Measurements from ENCODE around the gene KCNJ13.

The KCNJ13 gene

GRCh38 chr2:232741972-232742371 is 34.4 kb downstream of the KCNJ13 start:
- H3K36me3 ChIP-seq (ENCODE audit: low read length) = 0 out of 2 replicates have a peak, but pooled peaks cover 3% of the 10 kb centered on the region
- no peaks in the 10 kb centered on the region for H3K9me2 ChIP-seq (replicated peaks; ENCODE audit: insufficient read depth, low read length)
- H3K9ac ChIP-seq (ENCODE audit: low read length) = no peak overlapping the region
- H3K9me3 ChIP-seq (ENCODE audit: insufficient read depth, low read length) = no peaks in the 10 kb centered on the region
- H3F3A ChIP-seq (ENCODE audit: insufficient read depth) = no peaks in the 10 kb centered on the region
- H3K27ac ChIP-seq (ENCODE audit: low read depth, low read length) = no peak overlapping the region
- no peaks in the 10 kb centered on the region for H4K20me1 ChIP-seq (ENCODE audit: low read depth, low read length)
- H3K4me2 ChIP-seq (ENCODE audit: low read depth, low read length, poor library complexity, severe bottlenecking) = no peak overlapping the region
- no peaks in the 10 kb centered on the region for H3K27me3 ChIP-seq (ENCODE audit: low read length)
- no peak overlapping the region for H2AFZ ChIP-seq (ENCODE audit: low read depth, low read length, severe bottlenecking)
- no peaks in the 10 kb centered on the region for H3K79me2 ChIP-seq (ENCODE audit: insufficient read depth, low read length)
- no peak for TF ChIP-seq EZH2phosphoT487 (conservative IDR thresholded peaks at IDR 0.05; ENCODE audit: low read length)
- no peak for TF ChIP-seq CTCF (IDR thresholded peaks at IDR 0.05; ENCODE audit: insufficient read depth, low read length, poor library complexity, severe bottlenecking)
- H3K4me3 ChIP-seq (ENCODE audit: insufficient read depth, low read length, poor library complexity, severe bottlenecking) = no peak overlapping the region

- no peak overlapping the region for H3K9ac ChIP-seq (ENCODE audit: low read length)
- no peaks in the 10 kb centered on the region for H3K79me2 ChIP-seq (ENCODE audit: insufficient read depth, low read length)
- no peak overlapping the region for H2AFZ ChIP-seq (ENCODE audit: low read depth, low read length, severe bottlenecking)
- H3K36me3 ChIP-seq (ENCODE audit: low read length) = peaks cover 3% of the 10 kb centered on the region; the same call in 1 of the 2 replicates
- TF ChIP-seq EZH2phosphoT487 (conservative IDR thresholded peaks at IDR 0.05; ENCODE audit: low read length) (no peak), CTCF (IDR thresholded peaks at IDR 0.05; ENCODE audit: insufficient read depth, low read length, poor library complexity, severe bottlenecking) (no peak)
- H3K27me3 ChIP-seq (ENCODE audit: low read length) = no peaks in the 10 kb centered on the region
- no peaks in the 10 kb centered on the region for H3K9me2 ChIP-seq (replicated peaks; ENCODE audit: insufficient read depth, low read length)
- no peaks in the 10 kb centered on the region for H3K9me3 ChIP-seq (ENCODE audit: insufficient read depth, low read length)
- H3F3A ChIP-seq (ENCODE audit: insufficient read depth) = no peaks in the 10 kb centered on the region
- no peaks in the 10 kb centered on the region for H4K20me1 ChIP-seq (ENCODE audit: low read depth, low read length)
- no peak overlapping the region for H3K4me3 ChIP-seq (ENCODE audit: insufficient read depth, low read length, poor library complexity, severe bottlenecking)
- H3K4me2 ChIP-seq (ENCODE audit: low read depth, low read length, poor library complexity, severe bottlenecking) = no peak overlapping the region
- H3K27ac ChIP-seq (ENCODE audit: low read depth, low read length) = no peak overlapping the region
Observed at GRCh38 chr2:232741294-232741693, 35.1 kb downstream of the KCNJ13 start.

GRCh38 chr2:232731470-232731869 is 44.9 kb downstream of the KCNJ13 start:
- no peaks in the 10 kb centered on the region for H3K9me2 ChIP-seq (replicated peaks; ENCODE audit: insufficient read depth, low read length)
- H3F3A ChIP-seq (ENCODE audit: insufficient read depth) = no peaks in the 10 kb centered on the region
- H2AFZ ChIP-seq (ENCODE audit: low read depth, low read length, severe bottlenecking) = no peak overlapping the region
- no peak overlapping the region for H3K27ac ChIP-seq (ENCODE audit: low read depth, low read length)
- no peak overlapping the region for H3K4me3 ChIP-seq (ENCODE audit: insufficient read depth, low read length, poor library complexity, severe bottlenecking)
- H3K9ac ChIP-seq (ENCODE audit: low read length) = no peak overlapping the region
- H3K36me3 ChIP-seq (ENCODE audit: low read length) = peaks cover 3% of the 10 kb centered on the region; the same call in 1 of the 2 replicates
- TF ChIP-seq EZH2phosphoT487 (conservative IDR thresholded peaks at IDR 0.05; ENCODE audit: low read length) (no peak), CTCF (IDR thresholded peaks at IDR 0.05; ENCODE audit: insufficient read depth, low read length, poor library complexity, severe bottlenecking) (no peak)
- H3K79me2 ChIP-seq (ENCODE audit: insufficient read depth, low read length) = peaks cover 10% of the 10 kb centered on the region
- no peaks in the 10 kb centered on the region for H3K27me3 ChIP-seq (ENCODE audit: low read length)
- H4K20me1 ChIP-seq (ENCODE audit: low read depth, low read length) = no peaks in the 10 kb centered on the region
- H3K9me3 ChIP-seq (ENCODE audit: insufficient read depth, low read length) = no peaks in the 10 kb centered on the region
- no peak overlapping the region for H3K4me2 ChIP-seq (ENCODE audit: low read depth, low read length, poor library complexity, severe bottlenecking)

Measured in SU-DHL-6 (cell line).